OCI-LY3 (cell line): ENCODE data around the gene C11orf98.
"Not testable (repeated sequence)": the region's sequence is repeated elsewhere in the genome, so short reads cannot be mapped to it uniquely, and the experiment has no call there.

Experiments used
- H2AFZ ChIP-seq: fragments of 200-600, 300-600 bp; shearing (Covaris generic); 2 replicates; pipeline ENCODE4 v1.6.0; 2014; ENCODE audit warnings: antibody characterized with exemption, low read depth, low read length
- H3K27ac ChIP-seq: fragments of 200-600, 300-600 bp; sonication (generic); 2 replicates; pipeline ENCODE4 v1.5.1; 2014; ENCODE audit warnings: mild to moderate bottlenecking, low read length, moderate library complexity, mixed read lengths
- H3K27me3 ChIP-seq: fragments of 200-600, 300-600 bp; sonication (generic); 2 replicates; pipeline ENCODE4 v1.6.1; 2014; ENCODE audit warnings: low read depth, low read length, mixed read lengths
- H3K36me3 ChIP-seq: fragments of 200-600, 300-600 bp; sonication (generic); replicated peaks from 2 replicates; pipeline ENCODE3; 2014; ENCODE audit warnings: low read depth, low read length, mixed read lengths
- H3K4me1 ChIP-seq: fragments of 300-600, 200-600 bp; sonication (generic); 2 replicates; pipeline ENCODE4 v1.6.1; 2014; ENCODE audit warnings: low read length, mixed read lengths
- H3K4me2 ChIP-seq: fragments of 200-600, 300-600 bp; sonication (generic); 2 replicates; pipeline ENCODE4 v1.6.1; 2014; ENCODE audit warnings: low read length, mixed read lengths
- H3K4me3 ChIP-seq: fragments of 300-600, 200-600 bp; sonication (generic); 2 replicates; pipeline ENCODE4 v1.5.1; 2014; ENCODE audit warnings: antibody characterized with exemption, mild to moderate bottlenecking, low read length, moderate library complexity
- H3K79me2 ChIP-seq: fragments of 300-600, 200-600 bp; shearing (Covaris generic); 2 replicates; pipeline ENCODE4 v1.6.1; 2014; ENCODE audit warnings: mild to moderate bottlenecking, low read length, mixed read lengths
- H3K9ac ChIP-seq: fragments of 300-600, 200-600 bp; shearing (Covaris generic); 2 replicates; pipeline ENCODE4 v1.6.0; 2014; ENCODE audit warnings: mild to moderate bottlenecking, low read length, moderate library complexity
- H3K9me3 ChIP-seq: fragments of 200-600, 300-600 bp; shearing (Covaris generic); 2 replicates; pipeline ENCODE4 v1.6.1; 2014; ENCODE audit warnings: low read length, mixed read lengths; ENCODE audit not compliant: insufficient read depth
- H4K20me1 ChIP-seq: fragments of 200-600, 300-600 bp; sonication (generic); 2 replicates; pipeline ENCODE4 v1.6.1; 2016; ENCODE audit warnings: low read length, mixed read lengths; ENCODE audit not compliant: insufficient read depth
- EZH2phosphoT487 ChIP-seq: fragments of 200-600 bp; shearing (Covaris generic); IDR thresholded peaks from 2 replicates; pipeline ENCODE4 v1.6.1; 2018; ENCODE audit warnings: antibody characterized with exemption, mixed run types, low read depth
- TF ChIP-seq, protein P1 (sequence below): fragments of 200-600, 300-600 bp; sonication (generic); IDR thresholded peaks from 2 replicates; pipeline ENCODE4 v1.5.1; 2014; ENCODE audit warnings: antibody characterized with exemption, low read length, low read depth

Gene C11orf98

DNA sequence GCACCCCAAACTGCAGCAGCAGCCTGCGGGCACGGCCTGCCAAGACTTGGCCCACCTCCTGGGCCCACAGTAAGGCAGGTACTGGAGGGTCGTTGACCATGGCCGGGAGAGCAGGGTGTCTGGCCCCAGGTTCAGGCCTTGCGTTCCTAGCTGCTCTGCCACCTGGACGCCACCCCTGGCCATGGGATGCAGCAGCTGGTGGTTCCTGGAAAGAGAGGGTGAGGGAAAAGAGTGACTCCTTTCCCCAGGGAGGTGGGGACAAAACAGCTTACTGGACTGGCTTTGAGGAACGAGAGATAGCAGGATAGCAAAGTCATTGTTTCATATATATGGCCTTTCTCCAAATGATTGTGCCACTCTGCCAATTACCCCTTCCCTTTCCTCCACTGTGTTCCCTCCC, 40.4 kb upstream of the C11orf98 start:
- Histone ChIP-seq H3K4me2 (peak overlapping the region; percentile 99), H3K27ac (peak overlapping the region; percentile 40), H3K79me2 (peaks cover 10% of the 10 kb centered on the region), H3K9me3 (no peaks in the 10 kb centered on the region), H3K4me1 (peaks cover 38% of the 10 kb centered on the region), H4K20me1 (no peaks in the 10 kb centered on the region), H3K36me3 (peaks cover 50% of the 10 kb centered on the region), H2AFZ (no peak overlapping the region), H3K27me3 (no peaks in the 10 kb centered on the region), H3K4me3 (peak overlapping the region; percentile 84), H3K9ac (peak overlapping the region; percentile 76)
- TF ChIP-seq, protein P1, sequence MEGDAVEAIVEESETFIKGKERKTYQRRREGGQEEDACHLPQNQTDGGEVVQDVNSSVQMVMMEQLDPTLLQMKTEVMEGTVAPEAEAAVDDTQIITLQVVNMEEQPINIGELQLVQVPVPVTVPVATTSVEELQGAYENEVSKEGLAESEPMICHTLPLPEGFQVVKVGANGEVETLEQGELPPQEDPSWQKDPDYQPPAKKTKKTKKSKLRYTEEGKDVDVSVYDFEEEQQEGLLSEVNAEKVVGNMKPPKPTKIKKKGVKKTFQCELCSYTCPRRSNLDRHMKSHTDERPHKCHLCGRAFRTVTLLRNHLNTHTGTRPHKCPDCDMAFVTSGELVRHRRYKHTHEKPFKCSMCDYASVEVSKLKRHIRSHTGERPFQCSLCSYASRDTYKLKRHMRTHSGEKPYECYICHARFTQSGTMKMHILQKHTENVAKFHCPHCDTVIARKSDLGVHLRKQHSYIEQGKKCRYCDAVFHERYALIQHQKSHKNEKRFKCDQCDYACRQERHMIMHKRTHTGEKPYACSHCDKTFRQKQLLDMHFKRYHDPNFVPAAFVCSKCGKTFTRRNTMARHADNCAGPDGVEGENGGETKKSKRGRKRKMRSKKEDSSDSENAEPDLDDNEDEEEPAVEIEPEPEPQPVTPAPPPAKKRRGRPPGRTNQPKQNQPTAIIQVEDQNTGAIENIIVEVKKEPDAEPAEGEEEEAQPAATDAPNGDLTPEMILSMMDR, result no peak
- no peak for TF ChIP-seq EZH2phosphoT487

DNA sequence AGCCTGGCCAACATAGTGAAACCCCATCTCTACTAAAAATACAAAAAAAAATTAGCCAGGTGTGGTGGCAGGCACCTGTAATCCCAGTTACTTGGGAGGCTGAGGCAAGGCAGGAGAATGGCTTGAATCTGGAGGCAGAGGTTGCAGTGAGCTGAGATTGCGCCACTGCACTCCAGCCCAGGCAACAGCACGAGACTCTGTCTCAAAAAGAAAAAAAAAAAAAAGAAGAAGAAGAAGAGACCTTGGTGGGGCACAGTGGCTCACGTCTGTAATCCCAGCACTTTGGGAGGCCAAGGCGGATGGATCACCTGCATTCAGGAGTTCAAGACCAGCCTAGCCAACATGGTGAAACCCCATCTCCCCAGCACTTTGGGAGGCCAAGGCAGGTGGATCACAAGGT, 38.9 kb upstream of the C11orf98 start:
- Histone ChIP-seq H3K36me3 (peaks cover 47% of the 10 kb centered on the region), H3K4me1 (peaks cover 27% of the 10 kb centered on the region), H3K79me2 (peaks cover 10% of the 10 kb centered on the region)
- H2AFZ ChIP-seq, H4K20me1 ChIP-seq, H3K9ac ChIP-seq, H3K4me3 ChIP-seq, H3K4me2 ChIP-seq, H3K9me3 ChIP-seq, H3K27ac ChIP-seq, H3K27me3 ChIP-seq: not testable (repeated sequence)

DNA sequence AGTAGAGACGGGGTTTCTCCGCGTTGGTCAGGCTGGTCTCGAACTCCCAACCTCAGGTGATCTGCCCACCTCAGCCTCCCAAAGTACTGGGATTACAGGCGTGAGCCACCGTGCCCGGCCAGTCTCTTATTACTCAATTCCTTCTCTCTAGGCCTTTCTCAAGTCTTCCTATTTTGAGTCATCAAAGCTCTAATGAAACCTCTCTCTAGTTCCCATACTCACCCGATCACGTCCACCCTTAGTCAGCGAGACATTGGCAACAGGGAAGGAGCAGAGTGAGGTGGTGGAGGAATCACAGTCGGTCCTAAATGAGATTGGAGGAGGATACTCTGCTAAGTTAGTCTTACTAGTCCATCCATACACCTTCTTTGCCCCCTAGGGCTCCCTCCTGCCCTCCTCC, 37.2 kb upstream of the C11orf98 start:
- no peaks in the 10 kb centered on the region for H4K20me1 ChIP-seq
- peak overlapping the region; percentile 20; the same call in 1 of the 2 replicates for H3K4me2 ChIP-seq
- peaks cover 21% of the 10 kb centered on the region for H3K4me1 ChIP-seq
- H3K9me3 ChIP-seq, result no peaks in the 10 kb centered on the region
- TF ChIP-seq, protein P1, result no peak
- no peak for TF ChIP-seq EZH2phosphoT487
- no peak overlapping the region for H2AFZ ChIP-seq
- no peaks in the 10 kb centered on the region for H3K27me3 ChIP-seq
- H3K79me2 ChIP-seq, result peaks cover 10% of the 10 kb centered on the region
- no peak overlapping the region for H3K4me3 ChIP-seq
- H3K27ac ChIP-seq, result peak overlapping the region; percentile 19; the same call in 1 of the 2 replicates
- H3K9ac ChIP-seq, result no peak overlapping the region
- peaks cover 36% of the 10 kb centered on the region for H3K36me3 ChIP-seq

DNA sequence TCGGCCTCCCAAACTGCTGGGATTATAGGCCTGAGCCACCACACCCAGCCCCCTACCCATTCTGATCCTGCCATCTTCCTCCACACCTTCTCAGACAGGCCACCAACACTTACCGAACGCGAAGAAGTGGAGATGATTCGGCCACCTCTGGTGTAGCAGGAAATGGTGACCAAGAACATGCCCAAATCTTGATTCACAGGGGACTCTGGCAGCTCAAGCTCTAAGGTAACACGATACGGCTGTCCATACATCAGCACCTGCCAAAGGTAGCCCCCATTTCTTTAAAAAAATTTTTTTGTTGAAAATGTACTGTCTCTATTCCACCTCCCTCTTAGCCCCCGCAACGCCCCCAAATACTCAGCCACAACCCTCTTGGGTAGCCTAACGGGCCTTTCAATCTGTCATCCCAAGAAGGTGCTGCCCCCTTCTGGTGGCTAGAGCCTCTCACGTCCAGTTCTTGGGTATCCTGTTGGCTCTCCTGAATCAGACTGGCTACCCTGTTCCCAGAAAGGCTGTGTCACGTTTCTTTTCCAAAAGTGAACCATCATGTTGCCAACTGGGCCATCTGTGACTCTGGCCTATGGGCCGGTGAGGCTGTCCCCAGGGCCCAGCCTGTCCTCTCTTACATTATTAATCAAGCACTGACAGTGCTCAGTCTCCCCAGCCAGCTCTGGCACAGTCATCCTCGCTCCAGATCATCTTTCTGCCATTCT, 29.6 kb upstream of the C11orf98 start:
- H3K36me3 ChIP-seq, result peaks cover 27% of the 10 kb centered on the region
- H3K9ac ChIP-seq, result no peak overlapping the region
- H3K27ac ChIP-seq, result no peak overlapping the region

DNA sequence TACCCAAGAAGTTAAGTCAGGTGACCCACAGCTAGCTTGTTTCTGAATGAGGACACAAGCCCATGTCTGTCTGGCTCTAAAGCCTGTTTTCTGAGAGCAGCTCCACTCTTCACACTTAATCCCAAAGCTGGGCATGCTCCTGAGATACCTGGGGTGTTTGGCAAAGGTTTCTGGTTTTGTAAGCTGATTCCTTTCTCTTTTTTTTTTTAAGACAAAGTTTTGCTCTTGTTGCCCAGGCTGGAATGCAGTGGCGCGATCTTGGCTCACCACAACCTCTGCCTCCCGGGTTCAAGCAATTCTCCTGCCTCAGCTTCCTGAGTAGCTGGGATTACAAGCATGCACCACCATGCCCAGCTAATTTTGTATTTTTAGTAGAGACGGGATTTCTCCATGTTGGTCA, 28.6 kb upstream of the C11orf98 start:
- H3K4me2 ChIP-seq, H2AFZ ChIP-seq, H3K9me3 ChIP-seq, H3K4me3 ChIP-seq, H3K27ac ChIP-seq, H3K27me3 ChIP-seq, H3K79me2 ChIP-seq, H3K4me1 ChIP-seq, H3K9ac ChIP-seq, H4K20me1 ChIP-seq: not testable (repeated sequence)
- H3K36me3 ChIP-seq, result peaks cover 27% of the 10 kb centered on the region

More for the DNA sequence above, 29.6 kb upstream of the C11orf98 start:
- Histone ChIP-seq H4K20me1 (no peaks in the 10 kb centered on the region), H3K9me3 (no peaks in the 10 kb centered on the region), H3K4me2 (no peak overlapping the region), H3K4me3 (no peak overlapping the region), H3K79me2 (no peaks in the 10 kb centered on the region), H3K27me3 (no peaks in the 10 kb centered on the region), H3K4me1 (no peaks in the 10 kb centered on the region), H2AFZ (no peak overlapping the region)
- TF ChIP-seq, protein P1, result peak; percentile 97
- TF ChIP-seq EZH2phosphoT487, result no peak
